ENCODE measurements around the gene CELF1. TPM values are rescaled to one million over a fixed set of nuclear protein-coding genes. Genes with fewer than 3 reads are reported as not detected.

The CELF1 gene
- total and polyA plus RNA-seq, 10 of the 15 experiments (the other 5 are each of a cell fraction or from before 2014, with no cell fraction given) = 35.3 to 128 (median 85.7) TPM

DNA sequence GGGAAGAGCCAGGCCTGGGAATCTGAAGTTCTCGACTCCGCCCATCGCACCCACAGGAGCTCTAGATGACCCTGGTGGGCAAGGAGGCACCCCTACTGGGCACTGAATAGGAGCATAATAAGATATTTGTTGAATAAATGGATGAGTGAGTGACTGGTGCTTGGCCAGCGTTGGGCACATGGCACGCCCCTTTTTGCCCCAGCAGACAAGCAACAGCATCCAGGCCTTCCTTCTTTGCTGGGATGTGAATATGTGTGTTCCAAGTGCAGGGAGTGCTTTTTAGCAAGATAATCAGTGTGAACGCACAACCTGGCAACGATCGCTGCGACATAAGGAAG lies 443 bp upstream of the CELF1 start (continued):
- TF ChIP-seq ZNF384 (IDR thresholded peaks at IDR 0.05; ENCODE audit: borderline replicate concordance, low read depth, low read length) (no peak), PKNOX1 (IDR thresholded peaks at IDR 0.05) (peak; percentile 84), RUNX3 (IDR thresholded peaks at IDR 0.05; ENCODE audit: low read length) (no peak), ZSCAN29 (IDR thresholded peaks at IDR 0.05) (no peak), RFX5 (IDR thresholded peaks at IDR 0.05; ENCODE audit: low read depth, low read length) (no peak), GATAD2B (conservative IDR thresholded peaks at IDR 0.05; ENCODE audit: low read depth) (no peak), BRCA1 (IDR thresholded peaks at IDR 0.05; ENCODE audit: low read depth, low read length) (no peak), HDAC2 (IDR thresholded peaks at IDR 0.05) (no peak), IKZF2 (IDR thresholded peaks at IDR 0.05) (no peak), ZNF217 (IDR thresholded peaks at IDR 0.05) (no peak), NR2F1 (conservative IDR thresholded peaks at IDR 0.05) (no peak), PML (IDR thresholded peaks at IDR 0.05; ENCODE audit: low read length) (0 out of 2 replicates have a peak, but pooled peaks have one; percentile 32), TCF7 (IDR thresholded peaks at IDR 0.05; ENCODE audit: borderline replicate concordance) (no peak), SRF (IDR thresholded peaks at IDR 0.05; ENCODE audit: low read depth in 2 of 2, low read length in 2 of 2) (no peak), CBFB (IDR thresholded peaks at IDR 0.05; ENCODE audit: low read depth) (no peak), PAX5 (IDR thresholded peaks at IDR 0.05; ENCODE audit: borderline replicate concordance, low read depth, low read length) (no peak), IKZF1 (conservative IDR thresholded peaks at IDR 0.05) (0 out of 2 replicates have a peak, but pooled peaks have one; percentile 6), RAD51 (IDR thresholded peaks at IDR 0.05) (no peak)
- TF ChIP-seq, protein P1, sequence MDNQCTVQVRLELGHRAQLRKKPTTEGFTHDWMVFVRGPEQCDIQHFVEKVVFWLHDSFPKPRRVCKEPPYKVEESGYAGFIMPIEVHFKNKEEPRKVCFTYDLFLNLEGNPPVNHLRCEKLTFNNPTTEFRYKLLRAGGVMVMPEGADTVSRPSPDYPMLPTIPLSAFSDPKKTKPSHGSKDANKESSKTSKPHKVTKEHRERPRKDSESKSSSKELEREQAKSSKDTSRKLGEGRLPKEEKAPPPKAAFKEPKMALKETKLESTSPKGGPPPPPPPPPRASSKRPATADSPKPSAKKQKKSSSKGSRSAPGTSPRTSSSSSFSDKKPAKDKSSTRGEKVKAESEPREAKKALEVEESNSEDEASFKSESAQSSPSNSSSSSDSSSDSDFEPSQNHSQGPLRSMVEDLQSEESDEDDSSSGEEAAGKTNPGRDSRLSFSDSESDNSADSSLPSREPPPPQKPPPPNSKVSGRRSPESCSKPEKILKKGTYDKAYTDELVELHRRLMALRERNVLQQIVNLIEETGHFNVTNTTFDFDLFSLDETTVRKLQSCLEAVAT (IDR thresholded peaks at IDR 0.05) = 0 out of 2 replicates have a peak, but pooled peaks have one; percentile 36
- TF ChIP-seq, protein P2, sequence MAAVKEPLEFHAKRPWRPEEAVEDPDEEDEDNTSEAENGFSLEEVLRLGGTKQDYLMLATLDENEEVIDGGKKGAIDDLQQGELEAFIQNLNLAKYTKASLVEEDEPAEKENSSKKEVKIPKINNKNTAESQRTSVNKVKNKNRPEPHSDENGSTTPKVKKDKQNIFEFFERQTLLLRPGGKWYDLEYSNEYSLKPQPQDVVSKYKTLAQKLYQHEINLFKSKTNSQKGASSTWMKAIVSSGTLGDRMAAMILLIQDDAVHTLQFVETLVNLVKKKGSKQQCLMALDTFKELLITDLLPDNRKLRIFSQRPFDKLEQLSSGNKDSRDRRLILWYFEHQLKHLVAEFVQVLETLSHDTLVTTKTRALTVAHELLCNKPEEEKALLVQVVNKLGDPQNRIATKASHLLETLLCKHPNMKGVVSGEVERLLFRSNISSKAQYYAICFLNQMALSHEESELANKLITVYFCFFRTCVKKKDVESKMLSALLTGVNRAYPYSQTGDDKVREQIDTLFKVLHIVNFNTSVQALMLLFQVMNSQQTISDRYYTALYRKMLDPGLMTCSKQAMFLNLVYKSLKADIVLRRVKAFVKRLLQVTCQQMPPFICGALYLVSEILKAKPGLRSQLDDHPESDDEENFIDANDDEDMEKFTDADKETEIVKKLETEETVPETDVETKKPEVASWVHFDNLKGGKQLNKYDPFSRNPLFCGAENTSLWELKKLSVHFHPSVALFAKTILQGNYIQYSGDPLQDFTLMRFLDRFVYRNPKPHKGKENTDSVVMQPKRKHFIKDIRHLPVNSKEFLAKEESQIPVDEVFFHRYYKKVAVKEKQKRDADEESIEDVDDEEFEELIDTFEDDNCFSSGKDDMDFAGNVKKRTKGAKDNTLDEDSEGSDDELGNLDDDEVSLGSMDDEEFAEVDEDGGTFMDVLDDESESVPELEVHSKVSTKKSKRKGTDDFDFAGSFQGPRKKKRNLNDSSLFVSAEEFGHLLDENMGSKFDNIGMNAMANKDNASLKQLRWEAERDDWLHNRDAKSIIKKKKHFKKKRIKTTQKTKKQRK (IDR thresholded peaks at IDR 0.05; ENCODE audit: low read depth, low read length) = no peak
- TF ChIP-seq, protein P3, sequence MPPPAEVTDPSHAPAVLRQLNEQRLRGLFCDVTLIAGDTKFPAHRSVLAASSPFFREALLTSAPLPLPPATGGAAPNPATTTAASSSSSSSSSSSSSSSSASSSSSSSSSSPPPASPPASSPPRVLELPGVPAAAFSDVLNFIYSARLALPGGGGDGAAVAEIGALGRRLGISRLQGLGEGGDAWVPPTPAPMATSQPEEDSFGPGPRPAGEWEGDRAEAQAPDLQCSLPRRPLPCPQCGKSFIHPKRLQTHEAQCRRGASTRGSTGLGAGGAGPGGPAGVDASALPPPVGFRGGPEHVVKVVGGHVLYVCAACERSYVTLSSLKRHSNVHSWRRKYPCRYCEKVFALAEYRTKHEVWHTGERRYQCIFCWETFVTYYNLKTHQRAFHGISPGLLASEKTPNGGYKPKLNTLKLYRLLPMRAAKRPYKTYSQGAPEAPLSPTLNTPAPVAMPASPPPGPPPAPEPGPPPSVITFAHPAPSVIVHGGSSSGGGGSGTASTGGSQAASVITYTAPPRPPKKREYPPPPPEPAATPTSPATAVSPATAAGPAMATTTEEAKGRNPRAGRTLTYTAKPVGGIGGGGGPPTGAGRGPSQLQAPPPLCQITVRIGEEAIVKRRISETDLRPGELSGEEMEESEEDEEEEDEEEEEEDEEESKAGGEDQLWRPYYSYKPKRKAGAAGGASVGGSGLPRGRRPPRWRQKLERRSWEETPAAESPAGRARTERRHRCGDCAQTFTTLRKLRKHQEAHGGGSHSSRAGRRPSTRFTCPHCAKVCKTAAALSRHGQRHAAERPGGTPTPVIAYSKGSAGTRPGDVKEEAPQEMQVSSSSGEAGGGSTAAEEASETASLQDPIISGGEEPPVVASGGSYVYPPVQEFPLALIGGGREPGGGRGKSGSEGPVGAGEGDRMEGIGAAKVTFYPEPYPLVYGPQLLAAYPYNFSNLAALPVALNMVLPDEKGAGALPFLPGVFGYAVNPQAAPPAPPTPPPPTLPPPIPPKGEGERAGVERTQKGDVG (CRISPR knock-in tag; IDR thresholded peaks at IDR 0.05) = no peak
- TF ChIP-seq, protein P4, sequence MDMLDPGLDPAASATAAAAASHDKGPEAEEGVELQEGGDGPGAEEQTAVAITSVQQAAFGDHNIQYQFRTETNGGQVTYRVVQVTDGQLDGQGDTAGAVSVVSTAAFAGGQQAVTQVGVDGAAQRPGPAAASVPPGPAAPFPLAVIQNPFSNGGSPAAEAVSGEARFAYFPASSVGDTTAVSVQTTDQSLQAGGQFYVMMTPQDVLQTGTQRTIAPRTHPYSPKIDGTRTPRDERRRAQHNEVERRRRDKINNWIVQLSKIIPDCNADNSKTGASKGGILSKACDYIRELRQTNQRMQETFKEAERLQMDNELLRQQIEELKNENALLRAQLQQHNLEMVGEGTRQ (IDR thresholded peaks at IDR 0.05; ENCODE audit: borderline replicate concordance, low read depth, low read length) = no peak
